MCF 10A (cell line): ENCODE results near the gene DCAF5. TPM values are rescaled to one million over a fixed set of nuclear protein-coding genes. Genes with fewer than 3 reads are reported as not detected.

Source experiments
- BruUV-seq: library from RNA; stranded (reverse); fragments of 400-500 nt; replicated peaks from 2 replicates; lab custom pipeline; 2021; lab: Mats Ljungman, UMichigan
- CTCF ChIA-PET: fragments of 300-600 bp; sonication (Branson Sonifier 250); formaldehyde crosslinking; extraction: SDS; loops from one replicate; lab custom pipeline; 2021; ENCODE audit warnings: antibody characterized with exemption, inconsistent platforms; lab: Yijun Ruan, JAX
- POLR2A ChIA-PET: fragments of 300-600, 350-650 bp; sonication (Branson Sonifier 250); formaldehyde crosslinking; extraction: SDS; loops from one replicate; lab custom pipeline; 2020; ENCODE audit warnings: antibody characterized with exemption, inconsistent platforms; lab: Yijun Ruan, JAX
- DNase-seq: peaks from one replicate; pipeline ENCODE4 v3.0.0-alpha.2; 2018; ENCODE audit not compliant: unreplicated experiment
- H3K27ac Mint-ChIP-seq: one replicate; pipeline ENCODE4 v1.8.0; 2022; ENCODE audit warnings: mild to moderate bottlenecking, low read depth, mixed read lengths; ENCODE audit not compliant: unreplicated experiment
- H3K27me3 Mint-ChIP-seq: one replicate; pipeline ENCODE4 v1.8.0; 2022; ENCODE audit warnings: mixed read lengths; ENCODE audit not compliant: insufficient read depth, unreplicated experiment
- H3K36me3 Mint-ChIP-seq: one replicate; pipeline ENCODE4 v1.8.0; 2022; ENCODE audit warnings: mild to moderate bottlenecking, moderate library complexity, mixed read lengths; ENCODE audit not compliant: insufficient read depth, unreplicated experiment
- H3K4me1 Mint-ChIP-seq: one replicate; pipeline ENCODE4 v1.8.0; 2022; ENCODE audit warnings: mixed read lengths; ENCODE audit not compliant: insufficient read depth, unreplicated experiment
- H3K4me3 Mint-ChIP-seq: one replicate; pipeline ENCODE4 v1.8.0; 2022; ENCODE audit warnings: mild to moderate bottlenecking, moderate library complexity, mixed read lengths; ENCODE audit not compliant: unreplicated experiment
- H3K9me3 Mint-ChIP-seq: one replicate; pipeline ENCODE4 v1.8.0; 2022; ENCODE audit warnings: mixed read lengths; ENCODE audit not compliant: unreplicated experiment
- CTCF ChIP-seq: fragments of 200-600 bp; IDR thresholded peaks from one replicate; pipeline ENCODE4 v1.8.0; 2022; ENCODE audit warnings: antibody characterized with exemption, mild to moderate bottlenecking; ENCODE audit not compliant: unreplicated experiment
- intact Hi-C: fragments of 100-400 bp; cut with micrococcal nuclease; formaldehyde crosslinking; loops from 2 replicates; pipeline ENCODE4 v1.14.1; 2022
- total RNA-seq: library from RNA; stranded (reverse); gene quantifications from 2 replicates; pipeline ENCODE4 v1.2.3, GENCODE V29; 2022

Gene DCAF5
- total RNA-seq, 1 experiment from 2014 or later: 37.7 TPM

GRCh38 chr14:69097974-69098373 lies 54.9 kb downstream of the DCAF5 start:
- H3K27me3 Mint-ChIP-seq: no peaks in the 10 kb centered on the region
- no peak for DNase-seq
- no peaks in the 10 kb centered on the region for H3K9me3 Mint-ChIP-seq
- CTCF ChIA-PET: interaction anchor here (0.6 to 1.4 kb wide), 3 partner anchors 9 to 32 kb away, joined by 3 to 6 read pairs (median 3); no protein-coding TSS in a partner anchor
- intact Hi-C loops: no loop called here
- no peak for TF ChIP-seq CTCF
- POLR2A ChIA-PET: no interaction called here
- peaks cover 39% of the 10 kb centered on the region for H3K36me3 Mint-ChIP-seq
- no TSS peak for BruUV-seq
- H3K27ac Mint-ChIP-seq: no peak overlapping the region
- H3K4me1 Mint-ChIP-seq: peaks cover 12% of the 10 kb centered on the region
- no peak overlapping the region for H3K4me3 Mint-ChIP-seq

GRCh38 chr14:69096781-69097475 lies 56.0 kb downstream of the DCAF5 start:
- Mint-ChIP-seq H3K27me3 (no peaks in the 10 kb centered on the region), H3K4me1 (peaks cover 6% of the 10 kb centered on the region), H3K27ac (no peak overlapping the region), H3K4me3 (no peak overlapping the region), H3K36me3 (peaks cover 42% of the 10 kb centered on the region), H3K9me3 (no peaks in the 10 kb centered on the region)
- no TSS peak for BruUV-seq
- no peak for TF ChIP-seq CTCF
- intact Hi-C loops: no loop called here
- ChIA-PET POLR2A (interaction anchor here (0.8 kb wide), 1 partner anchor 185 kb away, joined by 3 read pairs; no protein-coding TSS in a partner anchor), CTCF (interaction anchor here (0.5 to 0.9 kb wide), 4 partner anchors 10 to 101 kb away, joined by 3 read pairs; no protein-coding TSS in a partner anchor)
- no peak for DNase-seq

GRCh38 chr14:69096246-69096645 lies 56.7 kb downstream of the DCAF5 start:
- Mint-ChIP-seq H3K27ac (no peak overlapping the region), H3K4me3 (no peak overlapping the region), H3K4me1 (peaks cover 2% of the 10 kb centered on the region), H3K36me3 (peaks cover 41% of the 10 kb centered on the region), H3K9me3 (no peaks in the 10 kb centered on the region), H3K27me3 (no peaks in the 10 kb centered on the region)
- DNase-seq: no peak
- intact Hi-C loops: no loop called here
- TF ChIP-seq CTCF: no peak
- BruUV-seq: no TSS peak
- POLR2A ChIA-PET: interaction anchor here (0.8 kb wide), 1 partner anchor 185 kb away, joined by 3 read pairs; no protein-coding TSS in a partner anchor
- CTCF ChIA-PET: interaction anchor here (0.6 to 0.7 kb wide), 3 partner anchors 102 to 252 kb away, joined by 3 read pairs; no protein-coding TSS in a partner anchor

GRCh38 chr14:69094481-69094880 lies 58.4 kb downstream of the DCAF5 start:
- Mint-ChIP-seq H3K27me3 (no peaks in the 10 kb centered on the region), H3K4me1 (no peaks in the 10 kb centered on the region), H3K27ac (no peak overlapping the region), H3K36me3 (peaks cover 47% of the 10 kb centered on the region), H3K9me3 (no peaks in the 10 kb centered on the region), H3K4me3 (no peak overlapping the region)
- no peak for TF ChIP-seq CTCF
- BruUV-seq: no TSS peak
- no peak for DNase-seq
- intact Hi-C loops: no loop called here
- POLR2A ChIA-PET: no interaction called here
- CTCF ChIA-PET: interaction anchor here (0.5 to 1.9 kb wide), 4 partner anchors 13 to 782 kb away, joined by 3 to 5 read pairs (median 4); no protein-coding TSS in a partner anchor
